ENCODE results near the gene FGFR1OP2. TPM values are rescaled to one million over a fixed set of nuclear protein-coding genes. Genes with fewer than 3 reads are reported as not detected.

Gene FGFR1OP2
- total and polyA plus RNA-seq, 3 donors from 2014 or later, result 30.5 to 103 (median 102) TPM

GRCh38 chr12:26919216-26919555 is 19.1 kb upstream of the FGFR1OP2 start:
- WGBS, 2 donors, result 74 to 77% methylated on average over 2 of the region's 2 CpGs
- intact Hi-C loops (cut with DNase I; ENCODE audit: low total_unique reads), result no loop called here
- H3K4me1 ChIP-seq, result no peaks in the 10 kb centered on the region
- no peaks in the 10 kb centered on the region for H3K27me3 ChIP-seq
- H3K27ac ChIP-seq, result no peak overlapping the region
- DNase-seq, result no peak
- TF ChIP-seq, protein P1, sequence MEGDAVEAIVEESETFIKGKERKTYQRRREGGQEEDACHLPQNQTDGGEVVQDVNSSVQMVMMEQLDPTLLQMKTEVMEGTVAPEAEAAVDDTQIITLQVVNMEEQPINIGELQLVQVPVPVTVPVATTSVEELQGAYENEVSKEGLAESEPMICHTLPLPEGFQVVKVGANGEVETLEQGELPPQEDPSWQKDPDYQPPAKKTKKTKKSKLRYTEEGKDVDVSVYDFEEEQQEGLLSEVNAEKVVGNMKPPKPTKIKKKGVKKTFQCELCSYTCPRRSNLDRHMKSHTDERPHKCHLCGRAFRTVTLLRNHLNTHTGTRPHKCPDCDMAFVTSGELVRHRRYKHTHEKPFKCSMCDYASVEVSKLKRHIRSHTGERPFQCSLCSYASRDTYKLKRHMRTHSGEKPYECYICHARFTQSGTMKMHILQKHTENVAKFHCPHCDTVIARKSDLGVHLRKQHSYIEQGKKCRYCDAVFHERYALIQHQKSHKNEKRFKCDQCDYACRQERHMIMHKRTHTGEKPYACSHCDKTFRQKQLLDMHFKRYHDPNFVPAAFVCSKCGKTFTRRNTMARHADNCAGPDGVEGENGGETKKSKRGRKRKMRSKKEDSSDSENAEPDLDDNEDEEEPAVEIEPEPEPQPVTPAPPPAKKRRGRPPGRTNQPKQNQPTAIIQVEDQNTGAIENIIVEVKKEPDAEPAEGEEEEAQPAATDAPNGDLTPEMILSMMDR (IDR thresholded peaks at IDR 0.05), result no peak
- no peak for TF ChIP-seq POLR2A (IDR thresholded peaks at IDR 0.05)
- no peaks in the 10 kb centered on the region for H3K36me3 ChIP-seq (ENCODE audit: low read depth, missing control alignments)
- H3K9me3 ChIP-seq, result no peaks in the 10 kb centered on the region
- no peak overlapping the region for H3K4me3 ChIP-seq

GRCh38 chr12:26921886-26922285 is 16.4 kb upstream of the FGFR1OP2 start:
- H3K27me3 ChIP-seq, result no peaks in the 10 kb centered on the region
- WGBS, 2 donors, result 87% methylated on average over 3 of the region's 3 CpGs

DNA sequence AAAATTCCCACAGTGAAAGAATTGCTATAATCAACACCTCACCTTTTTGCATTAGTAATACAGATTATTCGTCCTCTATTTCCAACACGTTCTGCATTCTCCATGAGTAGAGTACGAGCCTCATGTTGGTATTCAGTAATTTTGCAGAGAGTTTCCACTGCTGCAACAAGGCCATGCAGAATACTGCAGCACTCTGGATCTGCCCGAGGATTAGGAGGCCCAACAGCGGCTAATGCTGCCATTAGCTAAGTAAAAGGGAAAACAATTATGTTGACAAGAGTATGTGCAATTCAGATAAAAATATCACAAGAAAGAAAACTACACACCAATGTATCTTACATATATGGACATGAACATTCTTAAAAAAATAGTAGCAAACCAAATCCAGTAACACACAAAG is 9.6 kb upstream of the FGFR1OP2 start:
- Histone ChIP-seq H3K27ac (no peak overlapping the region), H3K4me3 (no peak overlapping the region), H3K9me3 (no peaks in the 10 kb centered on the region), H3K27me3 (no peaks in the 10 kb centered on the region), H3K4me1 (no peaks in the 10 kb centered on the region), H3K36me3 (ENCODE audit: low read depth, missing control alignments) (no peaks in the 10 kb centered on the region)
- no peak for DNase-seq
- intact Hi-C loops (cut with DNase I; ENCODE audit: low total_unique reads), result no loop called here
- 95 to 98% methylated on average over 5 of the region's 5 CpGs for WGBS, 2 donors
- TF ChIP-seq POLR2A (IDR thresholded peaks at IDR 0.05), result no peak
- TF ChIP-seq, protein P1 (IDR thresholded peaks at IDR 0.05), result no peak

More at GRCh38 chr12:26921886-26922285, 16.4 kb upstream of the FGFR1OP2 start:
- no peak for DNase-seq
- Histone ChIP-seq H3K4me3 (no peak overlapping the region), H3K36me3 (ENCODE audit: low read depth, missing control alignments) (no peaks in the 10 kb centered on the region), H3K4me1 (no peaks in the 10 kb centered on the region), H3K27ac (no peak overlapping the region), H3K9me3 (no peaks in the 10 kb centered on the region)
- intact Hi-C loops (cut with DNase I; ENCODE audit: low total_unique reads), result no loop called here
- no peak for TF ChIP-seq POLR2A (IDR thresholded peaks at IDR 0.05)
- TF ChIP-seq, protein P1 (IDR thresholded peaks at IDR 0.05), result no peak

DNA sequence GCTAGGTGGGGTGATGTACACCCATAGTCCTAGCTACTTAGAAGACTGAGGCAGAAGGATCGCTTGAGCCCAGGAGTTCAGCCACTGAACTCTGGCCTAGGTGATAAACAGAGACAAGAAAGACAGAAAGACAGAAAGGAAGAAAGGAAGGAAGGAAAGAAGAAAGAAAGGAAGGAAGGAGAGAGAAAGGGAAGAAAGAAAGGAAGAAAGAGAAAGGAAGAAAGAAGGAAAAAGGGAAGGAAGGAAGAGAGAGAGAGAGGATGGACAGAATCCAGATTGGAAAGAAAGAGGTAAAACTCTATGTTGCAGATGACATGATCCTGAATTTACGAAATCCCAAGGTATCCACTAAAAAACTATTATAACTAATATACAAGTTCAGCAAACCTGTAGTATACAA is 8.7 kb upstream of the FGFR1OP2 start:
- intact Hi-C loops (cut with DNase I; ENCODE audit: low total_unique reads), result no loop called here
- no peak for TF ChIP-seq POLR2A (IDR thresholded peaks at IDR 0.05)
- TF ChIP-seq, protein P1 (IDR thresholded peaks at IDR 0.05), result no peak
- WGBS, 2 donors, result 97 to 100% methylated on average over 2 of the region's 2 CpGs
- DNase-seq, result no peak
- Histone ChIP-seq H3K27me3 (no peaks in the 10 kb centered on the region), H3K27ac (no peak overlapping the region), H3K36me3 (ENCODE audit: low read depth, missing control alignments) (no peaks in the 10 kb centered on the region), H3K4me3 (no peak overlapping the region), H3K9me3 (no peaks in the 10 kb centered on the region), H3K4me1 (no peaks in the 10 kb centered on the region)

DNA sequence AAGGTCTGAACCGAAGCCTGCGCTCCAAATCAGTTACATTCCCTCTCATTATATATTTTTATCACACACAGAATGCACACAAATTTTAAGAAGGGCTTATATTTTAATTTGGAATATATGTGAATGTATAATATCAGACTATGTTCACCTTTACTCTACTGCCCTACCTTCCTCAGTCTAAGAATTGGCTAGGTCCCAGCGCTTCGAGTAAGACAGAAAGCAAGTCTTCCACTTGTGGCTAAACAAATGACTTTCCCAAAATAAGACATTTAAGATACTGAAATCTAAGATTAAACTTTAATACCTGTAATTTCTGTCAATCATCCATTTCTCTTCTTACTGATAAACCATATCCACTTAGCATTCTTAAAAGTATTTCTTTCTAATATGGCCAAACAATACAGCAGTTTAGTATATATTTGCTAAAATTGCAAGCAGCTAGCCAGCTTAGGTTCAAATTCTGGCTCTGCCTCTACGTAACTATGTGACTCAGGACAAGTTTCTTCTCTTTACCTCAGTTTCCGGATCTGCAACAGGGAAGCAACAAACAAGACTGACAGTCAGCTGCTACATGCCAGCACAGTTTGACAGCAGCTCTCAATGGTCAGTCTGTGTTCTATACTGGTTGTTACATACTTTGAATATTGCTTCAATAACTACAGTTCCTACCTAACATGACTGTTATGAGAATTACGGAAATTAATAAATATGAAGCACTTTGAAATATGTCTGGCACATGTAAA is 2.5 kb upstream of the FGFR1OP2 start:
- DNase-seq, result no peak
- intact Hi-C loops (cut with DNase I; ENCODE audit: low total_unique reads), result no loop called here
- Histone ChIP-seq H3K27me3 (no peaks in the 10 kb centered on the region), H3K4me3 (no peak overlapping the region), H3K27ac (no peak overlapping the region), H3K36me3 (ENCODE audit: low read depth, missing control alignments) (no peaks in the 10 kb centered on the region), H3K4me1 (peaks cover 27% of the 10 kb centered on the region), H3K9me3 (no peaks in the 10 kb centered on the region)
- TF ChIP-seq, protein P1 (IDR thresholded peaks at IDR 0.05), result no peak
- TF ChIP-seq POLR2A (IDR thresholded peaks at IDR 0.05), result no peak
- WGBS, 2 donors, result 78 to 79% methylated on average over 7 of the region's 7 CpGs

Data from testis (tissue), 3 donors.